ENCODE measurements around the gene NRN1.
A peak's percentile ranks its signal among the peaks of the same experiment; 100 is the strongest.
"Not testable (repeated sequence)": the region's sequence is repeated elsewhere in the genome, so short reads cannot be mapped to it uniquely, and the experiment has no call there.

Gene NRN1, protein sequence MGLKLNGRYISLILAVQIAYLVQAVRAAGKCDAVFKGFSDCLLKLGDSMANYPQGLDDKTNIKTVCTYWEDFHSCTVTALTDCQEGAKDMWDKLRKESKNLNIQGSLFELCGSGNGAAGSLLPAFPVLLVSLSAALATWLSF

DNA sequence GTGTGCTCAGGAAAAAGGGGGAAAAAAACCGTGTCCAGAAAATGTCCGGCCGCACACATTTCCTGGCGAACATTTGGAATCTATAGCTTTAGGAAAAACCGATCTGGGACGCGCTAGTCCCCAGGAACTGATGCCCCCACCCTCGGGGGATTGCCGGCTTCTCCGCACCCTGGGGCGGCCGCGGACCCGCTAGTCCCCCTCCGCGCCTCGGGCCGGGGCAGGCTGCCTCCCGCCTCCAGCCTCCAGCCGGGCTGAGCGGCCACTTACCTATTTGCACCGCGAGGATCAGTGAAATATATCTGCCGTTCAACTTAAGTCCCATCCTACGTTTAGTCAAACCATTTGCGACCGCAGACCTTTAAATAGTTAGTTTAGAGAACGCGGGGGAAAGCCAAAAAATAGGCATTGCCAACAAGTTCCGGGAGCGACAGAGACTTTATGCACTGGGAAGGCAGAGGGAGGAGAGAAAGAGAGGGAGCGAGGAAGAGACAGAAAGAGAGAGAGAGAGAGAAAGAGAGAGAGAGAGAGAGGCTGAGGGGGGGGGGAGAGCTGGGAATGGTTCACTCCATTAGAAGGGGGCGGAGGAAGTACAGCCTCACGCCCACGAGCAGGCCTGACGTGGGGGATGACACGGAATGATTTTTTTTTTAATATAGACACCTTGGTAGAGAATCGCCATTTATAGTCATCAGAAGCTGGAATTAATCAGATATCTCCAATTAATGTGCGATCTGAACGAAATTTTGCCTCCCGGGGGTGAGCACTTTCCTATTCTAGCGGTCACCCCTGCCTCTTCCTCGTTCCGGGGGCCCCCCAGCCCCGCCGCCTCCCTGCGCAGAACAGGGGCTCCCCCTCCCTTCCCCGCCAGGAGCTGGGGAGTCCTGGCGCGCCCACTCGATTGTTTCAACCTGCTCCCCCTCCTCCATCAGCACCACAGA lies at the start of gene NRN1:
NRN1 (minus strand) TSS at position 498 of the 938 bp plus-strand sequence; CDS start at position 322, 176 bp downstream.
- DNase-seq (ENCODE audit: low spot score): no peak

GRCh38 chr6:6052216-6052615 lies 45.5 kb upstream of the NRN1 start:
- no peak for DNase-seq (ENCODE audit: low spot score)

DNA sequence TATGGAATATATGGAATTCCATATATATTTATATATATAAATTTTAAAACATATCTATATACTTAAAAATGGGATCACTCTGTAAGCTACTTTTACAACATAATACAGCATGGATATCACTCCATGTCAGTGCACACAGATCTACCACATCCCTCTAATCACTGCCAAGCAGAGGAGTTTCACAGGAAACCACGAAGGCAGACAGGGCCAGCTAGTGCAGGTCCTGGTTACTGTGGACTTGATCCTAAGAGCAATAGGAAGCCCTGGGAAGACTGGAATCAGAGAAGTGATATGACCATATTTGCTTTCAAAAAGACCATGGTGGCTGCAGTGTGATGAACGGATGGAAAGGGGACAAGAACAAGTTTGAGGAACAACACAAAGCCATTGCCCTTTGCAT lies 40.0 kb upstream of the NRN1 start:
- no peak for DNase-seq (ENCODE audit: low spot score)

- DNase-seq (ENCODE audit: low spot score): no peak
Observed at GRCh38 chr6:6039946-6040509, 33.3 kb upstream of the NRN1 start.

DNA sequence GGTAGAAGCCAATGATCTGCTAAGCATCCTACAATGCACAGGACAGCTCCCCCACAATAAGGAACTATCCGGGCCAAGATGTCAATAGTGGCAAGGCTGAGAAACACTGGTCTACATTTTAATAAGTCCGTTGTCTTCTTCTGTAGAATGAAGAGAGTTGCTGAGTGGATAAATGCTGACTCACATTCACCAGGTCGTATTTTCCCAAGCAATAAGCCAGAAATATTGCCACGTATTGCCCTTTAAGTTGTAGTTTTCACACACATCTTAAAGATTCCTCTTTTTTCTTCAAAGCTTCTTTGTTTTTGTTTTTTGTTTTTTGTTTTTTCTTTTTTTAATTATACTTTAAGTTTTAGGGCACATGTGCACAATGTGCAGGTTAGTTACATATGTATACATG lies 30.5 kb upstream of the NRN1 start:
- DNase-seq (ENCODE audit: low spot score): no peak

DNA sequence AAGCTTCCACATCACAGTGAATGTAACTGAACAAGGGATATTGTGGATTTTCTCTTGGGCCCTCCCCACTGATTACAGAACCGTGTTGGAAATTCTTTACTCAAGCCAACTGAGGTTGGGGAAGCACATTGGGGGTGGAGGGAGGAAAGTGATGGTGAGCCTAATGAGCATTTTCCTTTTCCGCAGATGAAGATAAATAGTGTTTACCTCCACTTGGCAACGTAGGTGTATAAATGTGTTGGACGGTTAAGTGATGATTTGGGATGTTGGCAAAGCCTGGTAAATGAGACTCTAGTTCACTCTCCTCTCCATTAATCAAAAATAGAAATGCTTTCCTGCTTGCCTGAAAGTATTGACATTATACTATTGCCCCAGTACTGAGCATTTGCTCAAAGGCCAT lies 27.1 kb upstream of the NRN1 start:
- no peak for DNase-seq (ENCODE audit: low spot score)

- DNase-seq (ENCODE audit: low spot score): no peak
Observed at GRCh38 chr6:6026513-6027205, 19.9 kb upstream of the NRN1 start.

- DNase-seq (ENCODE audit: low spot score): no peak
Observed at GRCh38 chr6:6025736-6026135, 19.0 kb upstream of the NRN1 start.

DNA sequence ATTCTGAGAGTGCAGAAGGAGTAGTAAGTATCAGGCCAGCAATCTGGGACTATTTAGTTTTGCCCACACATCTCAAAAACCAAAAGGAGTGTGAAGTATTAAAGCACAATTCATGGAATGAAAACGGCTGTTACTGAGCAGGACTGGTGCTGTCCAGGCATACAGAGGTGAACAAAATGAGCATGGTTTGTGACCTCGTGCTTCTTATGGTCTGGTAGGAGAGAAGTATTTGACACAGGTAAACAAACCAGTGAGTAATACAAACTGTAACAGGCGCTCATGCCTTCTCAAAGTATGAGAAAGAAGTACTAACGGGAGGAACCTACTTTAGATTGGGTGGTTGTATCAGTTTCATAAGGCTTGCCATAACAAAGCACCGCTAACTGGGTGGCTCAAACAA lies 17.5 kb upstream of the NRN1 start:
- DNase-seq (ENCODE audit: low spot score): no peak

GRCh38 chr6:6022841-6023240 lies 16.1 kb upstream of the NRN1 start:
- not testable (repeated sequence) for DNase-seq (ENCODE audit: low spot score)

DNA sequence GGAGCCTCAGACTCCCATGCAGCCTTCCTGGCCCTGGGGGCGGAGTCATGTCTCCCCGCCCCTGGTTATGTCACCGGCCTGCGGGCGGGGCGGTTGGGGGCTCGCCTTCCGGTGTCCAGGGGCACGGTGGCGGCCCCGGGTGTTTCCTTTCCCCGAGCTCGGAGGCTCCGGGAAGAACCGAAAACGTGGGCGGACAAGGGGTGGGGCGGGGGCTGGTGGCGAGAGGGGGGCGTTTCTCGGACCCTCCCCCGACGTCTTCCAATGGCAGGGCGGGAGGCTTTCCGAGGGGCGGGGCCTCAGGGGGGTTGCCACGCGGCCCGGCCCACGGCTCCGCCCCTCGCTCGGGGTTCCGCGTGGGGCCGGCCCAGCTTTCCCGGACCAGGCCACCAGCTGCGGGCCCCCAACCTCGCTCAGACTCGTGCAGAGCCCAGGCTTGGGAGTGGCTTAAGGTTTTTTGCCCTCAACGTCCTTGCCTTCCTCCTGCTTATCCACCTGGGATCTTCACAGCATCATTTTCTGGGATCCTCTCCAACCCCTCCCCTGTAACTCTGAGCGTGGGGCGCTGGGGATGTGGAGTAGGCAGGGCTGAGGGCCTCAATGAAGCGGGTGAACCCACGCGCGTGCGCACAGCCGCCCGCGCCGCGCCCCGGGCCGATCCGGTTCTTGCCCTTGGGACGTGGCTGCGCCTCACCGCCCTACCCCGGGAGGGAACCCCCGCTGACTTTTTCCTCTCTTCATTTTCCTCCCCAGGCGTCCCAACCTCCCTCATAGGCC lies 2.1 kb upstream of the NRN1 start:
- DNase-seq (ENCODE audit: low spot score): peak; percentile 71

- no peak for DNase-seq (ENCODE audit: low spot score)
Observed at GRCh38 chr6:6008089-6008647, 1.4 kb upstream of the NRN1 start.

- DNase-seq (ENCODE audit: low spot score): no peak
Observed at GRCh38 chr6:6007366-6008088, 802 bp upstream of the NRN1 start.

DNA sequence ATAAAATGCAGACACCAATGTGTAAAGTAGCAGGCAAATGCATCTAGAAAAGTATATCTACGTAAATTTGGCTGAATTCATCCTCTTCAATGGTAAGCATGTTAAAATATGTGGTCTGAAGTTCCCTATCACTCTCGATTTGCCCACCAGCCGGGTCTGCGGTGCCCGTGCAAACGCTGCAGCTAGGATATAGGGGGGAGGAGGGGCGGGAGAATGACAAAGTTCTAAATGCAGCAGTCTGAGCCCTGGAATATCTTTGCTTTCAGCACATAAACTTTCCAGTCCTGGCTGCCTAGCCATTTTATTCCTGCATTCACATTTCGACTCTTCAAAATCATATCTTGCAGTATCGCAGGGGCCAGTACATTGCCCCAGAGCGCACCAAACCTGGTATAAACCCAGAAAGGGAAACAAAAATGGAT lies 708 bp downstream of the NRN1 start:
- DNase-seq (ENCODE audit: low spot score): no peak

DNA sequence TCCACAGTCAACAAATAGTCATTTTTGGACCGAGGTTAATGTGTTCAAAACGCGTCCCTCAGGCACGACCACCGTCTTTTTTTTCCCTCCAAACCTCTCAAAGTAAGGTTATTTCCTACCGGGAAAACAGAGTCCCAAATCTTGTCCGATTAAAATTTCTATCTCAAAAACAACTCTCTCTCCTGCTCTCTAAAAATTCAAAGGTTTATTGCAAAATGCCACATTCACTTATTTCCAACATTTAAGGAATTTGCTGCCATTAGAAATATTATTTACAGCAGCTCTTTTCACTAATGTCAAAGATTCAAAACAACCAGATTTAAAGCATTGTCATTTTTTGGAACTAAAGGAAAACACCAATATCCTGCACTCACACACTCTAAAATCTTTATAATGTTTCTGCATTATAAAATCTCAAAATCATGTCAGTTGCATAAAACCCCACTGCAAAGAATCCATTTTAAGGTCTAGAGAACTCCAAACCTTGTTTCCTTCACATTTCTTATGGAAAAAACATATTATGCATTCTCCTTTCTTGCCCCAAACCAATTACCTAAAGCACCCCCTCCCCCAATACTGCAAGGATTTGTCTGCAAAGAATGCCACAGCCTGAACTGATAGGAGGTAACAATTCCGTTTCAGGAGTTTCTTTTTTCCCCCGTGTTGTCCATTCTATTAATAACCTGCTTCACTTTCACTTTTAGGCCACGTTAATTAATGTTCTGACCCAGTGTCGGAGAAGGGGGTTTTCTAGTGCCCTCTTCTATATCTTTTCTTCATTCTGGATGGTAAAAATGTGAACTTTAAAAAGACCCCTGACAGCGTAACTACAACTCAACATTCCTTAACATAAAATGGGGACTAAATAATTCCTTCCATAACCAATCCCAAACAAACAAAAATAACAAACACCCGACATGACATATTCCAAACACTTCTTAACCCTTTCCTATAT lies 1.4 kb downstream of the NRN1 start:
- no peak for DNase-seq (ENCODE audit: low spot score)

DNA sequence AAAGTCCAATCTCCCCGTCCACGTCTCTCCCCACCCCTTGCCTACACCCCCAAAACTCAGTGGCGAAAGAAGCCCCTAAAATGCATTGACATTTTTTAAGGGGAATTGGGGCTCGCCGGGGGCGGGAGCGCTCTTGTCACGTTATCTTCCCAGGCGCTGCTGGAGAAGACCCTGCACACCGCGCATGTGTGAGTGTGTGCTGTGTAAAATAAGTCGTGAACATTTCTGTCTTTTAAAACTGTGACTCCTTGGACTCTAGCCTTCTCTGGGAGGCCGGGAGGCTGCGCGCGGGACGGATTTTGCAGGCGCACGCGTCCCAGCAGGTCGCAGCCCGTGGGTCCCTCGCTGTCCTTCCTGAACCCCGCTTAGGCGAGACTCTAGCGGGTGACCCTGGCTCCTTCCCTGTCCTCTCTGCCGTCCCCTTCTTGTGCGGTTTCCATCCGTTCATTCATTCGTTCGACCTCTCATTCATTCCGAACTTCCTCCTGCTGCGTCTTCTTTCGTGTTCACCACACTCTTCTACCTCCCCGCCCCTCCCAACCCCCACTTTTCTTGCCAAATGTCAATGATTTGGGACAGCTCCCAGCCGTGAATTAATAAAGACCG lies 2.2 kb downstream of the NRN1 start:
- no peak for DNase-seq (ENCODE audit: low spot score)

- no peak for DNase-seq (ENCODE audit: low spot score)
Observed at GRCh38 chr6:6003621-6004366, 2.9 kb downstream of the NRN1 start.

- no peak for DNase-seq (ENCODE audit: low spot score)
Observed at GRCh38 chr6:6002848-6003620, 3.7 kb downstream of the NRN1 start.

Data from kidney tubule cell (primary cell).